Measurements from ENCODE around the gene PRKCA. TPM values are rescaled to one million over a fixed set of nuclear protein-coding genes. Genes with fewer than 3 reads are reported as not detected.

PRKCA gene
- total RNA-seq, 4 donors from 2014 or later = 9.8 to 25.6 (median 12.2) TPM

- Histone ChIP-seq H3K36me3 (no peaks in the 10 kb centered on the region), H3K27me3 (no peaks in the 10 kb centered on the region), H3K9me3 (no peaks in the 10 kb centered on the region), H3K27ac (no peak overlapping the region), H3K4me1 (no peaks in the 10 kb centered on the region), H3K4me3 (no peak overlapping the region)
- DNase-seq (ENCODE audit: low spot score in 2 of 2) = no peak
- WGBS = 95% methylated on average over 5 of the region's 5 CpGs
- TF ChIP-seq POLR2AphosphoS5 (IDR thresholded peaks at IDR 0.05) (no peak), EP300 (IDR thresholded peaks at IDR 0.05) (no peak), POLR2A (IDR thresholded peaks at IDR 0.05) (no peak), CTCF (IDR thresholded peaks at IDR 0.05) (no peak)
Observed at GRCh38 chr17:66372182-66372581, 69.8 kb downstream of the PRKCA start.

- WGBS = 89% methylated on average over 3 of the region's 3 CpGs
- Histone ChIP-seq H3K4me1 (no peaks in the 10 kb centered on the region), H3K9me3 (no peaks in the 10 kb centered on the region), H3K27ac (no peak overlapping the region), H3K36me3 (no peaks in the 10 kb centered on the region), H3K4me3 (no peak overlapping the region), H3K27me3 (no peaks in the 10 kb centered on the region)
- TF ChIP-seq EP300 (IDR thresholded peaks at IDR 0.05) = no peak
- TF ChIP-seq POLR2A (IDR thresholded peaks at IDR 0.05) = no peak
- TF ChIP-seq POLR2AphosphoS5 (IDR thresholded peaks at IDR 0.05) = no peak
- no peak for TF ChIP-seq CTCF (IDR thresholded peaks at IDR 0.05)
- no peak for DNase-seq (ENCODE audit: low spot score in 2 of 2)
Observed at GRCh38 chr17:66373079-66373478, 70.7 kb downstream of the PRKCA start.

GRCh38 chr17:66373944-66374817, 71.8 kb downstream of the PRKCA start:
- no peak for DNase-seq (ENCODE audit: low spot score in 2 of 2)
- no peak for TF ChIP-seq EP300 (IDR thresholded peaks at IDR 0.05)
- no peak for TF ChIP-seq CTCF (IDR thresholded peaks at IDR 0.05)
- TF ChIP-seq POLR2A (IDR thresholded peaks at IDR 0.05) = no peak
- TF ChIP-seq POLR2AphosphoS5 (IDR thresholded peaks at IDR 0.05) = no peak
- no peaks in the 10 kb centered on the region for H3K36me3 ChIP-seq
- no peaks in the 10 kb centered on the region for H3K9me3 ChIP-seq
- H3K27ac ChIP-seq = no peak overlapping the region
- 69% methylated on average over 17 of the region's 18 CpGs for WGBS
- no peak overlapping the region for H3K4me3 ChIP-seq
- H3K4me1 ChIP-seq = no peaks in the 10 kb centered on the region
- H3K27me3 ChIP-seq = no peaks in the 10 kb centered on the region

GRCh38 chr17:66375121-66375520, 72.7 kb downstream of the PRKCA start:
- Histone ChIP-seq H3K4me1 (no peaks in the 10 kb centered on the region), H3K36me3 (no peaks in the 10 kb centered on the region), H3K4me3 (no peak overlapping the region), H3K9me3 (no peaks in the 10 kb centered on the region), H3K27ac (no peak overlapping the region), H3K27me3 (no peaks in the 10 kb centered on the region)
- TF ChIP-seq CTCF (IDR thresholded peaks at IDR 0.05) (no peak), EP300 (IDR thresholded peaks at IDR 0.05) (no peak), POLR2A (IDR thresholded peaks at IDR 0.05) (no peak), POLR2AphosphoS5 (IDR thresholded peaks at IDR 0.05) (no peak)
- no peak for DNase-seq (ENCODE audit: low spot score in 2 of 2)
- WGBS = 89% methylated on average over 8 of the region's 8 CpGs

GRCh38 chr17:66378296-66378695, 75.9 kb downstream of the PRKCA start:
- DNase-seq (ENCODE audit: low spot score in 2 of 2) = no peak
- H3K4me1 ChIP-seq = no peaks in the 10 kb centered on the region
- no peaks in the 10 kb centered on the region for H3K9me3 ChIP-seq
- H3K27me3 ChIP-seq = no peaks in the 10 kb centered on the region
- TF ChIP-seq POLR2AphosphoS5 (IDR thresholded peaks at IDR 0.05) = no peak
- no peak for TF ChIP-seq CTCF (IDR thresholded peaks at IDR 0.05)
- no peak for TF ChIP-seq EP300 (IDR thresholded peaks at IDR 0.05)
- TF ChIP-seq POLR2A (IDR thresholded peaks at IDR 0.05) = no peak
- H3K4me3 ChIP-seq = no peak overlapping the region
- H3K36me3 ChIP-seq = no peaks in the 10 kb centered on the region
- 95% methylated on average over 5 of the region's 5 CpGs for WGBS
- no peak overlapping the region for H3K27ac ChIP-seq

Measured in suprapubic skin (tissue), 4 donors.